Endodermal cell (in vitro differentiated cells): ENCODE measurements around the gene ANKRD44. TPM values are rescaled to one million over a fixed set of nuclear protein-coding genes. Genes with fewer than 3 reads are reported as not detected.

Experiments used
- DNase-seq: peaks from one replicate; pipeline ENCODE4 v3.0.0-alpha.2; 2017
- H3K27ac ChIP-seq: 2 replicates; pipeline ENCODE4 v1.5.1; 2013; ENCODE audit warnings: mild to moderate bottlenecking, low read depth, low read length, moderate library complexity
- H3K27me3 ChIP-seq: 2 replicates; pipeline ENCODE4 v1.6.1; 2013; ENCODE audit warnings: mild to moderate bottlenecking, low read length, moderate library complexity; ENCODE audit not compliant: insufficient read depth, control insufficient read depth, poor library complexity, severe bottlenecking
- H3K36me3 ChIP-seq: 2 replicates; pipeline ENCODE4 v1.7.0; 2013; ENCODE audit warnings: mild to moderate bottlenecking, low read length, moderate library complexity; ENCODE audit not compliant: control insufficient read depth, insufficient read depth
- H3K4me1 ChIP-seq: one replicate; pipeline ENCODE4 v1.7.0; 2013; ENCODE audit warnings: low read length; ENCODE audit not compliant: control insufficient read depth, insufficient read depth
- H3K4me3 ChIP-seq: 2 replicates; pipeline ENCODE4 v1.5.1; 2013; ENCODE audit warnings: mild to moderate bottlenecking, low read length, moderate library complexity
- H3K9ac ChIP-seq: 2 replicates; pipeline ENCODE4 v1.6.1; 2013; ENCODE audit warnings: mild to moderate bottlenecking, low read length, moderate library complexity; ENCODE audit not compliant: poor library complexity, severe bottlenecking; ENCODE audit errors: extremely low read depth
- H3K9me3 ChIP-seq: 2 replicates; pipeline ENCODE4 v1.6.1; 2013; ENCODE audit warnings: mild to moderate bottlenecking, low read length, moderate library complexity; ENCODE audit not compliant: control insufficient read depth
- H3K27ac Mint-ChIP-seq: 2 replicates; pipeline ENCODE4 v1.8.0; 2020; ENCODE audit warnings: mixed read lengths
- H3K27me3 Mint-ChIP-seq: 2 replicates; pipeline ENCODE4 v1.8.0; 2021; ENCODE audit warnings: mild to moderate bottlenecking, mixed read lengths; ENCODE audit not compliant: insufficient read depth
- H3K36me3 Mint-ChIP-seq: 2 replicates; pipeline ENCODE4 v1.8.0; 2020; ENCODE audit warnings: low read depth, mixed read lengths
- H3K4me1 Mint-ChIP-seq: 2 replicates; pipeline ENCODE4 v1.8.0; 2020; ENCODE audit warnings: mixed read lengths
- H3K4me3 Mint-ChIP-seq: 2 replicates; pipeline ENCODE4 v1.8.0; 2020; ENCODE audit warnings: mild to moderate bottlenecking, moderate library complexity, mixed read lengths
- H3K9me3 Mint-ChIP-seq: 2 replicates; pipeline ENCODE4 v1.8.0; 2020; ENCODE audit warnings: mild to moderate bottlenecking, mixed read lengths
- WGBS, 2 experiments: methylation state at CpG; one replicate each; pipeline versions ENCODE4 v1.1.5 to v1.1.7; 2013; ENCODE audit warnings: missing lambda C conversion rate in 2 of 2, mixed read lengths in 1 of 2; ENCODE audit not compliant: insufficient coverage in 1 of 2, insufficient read length in 1 of 2; 5-methylcytosine and 5-hydroxymethylcytosine counted together
- total RNA-seq, 2 donors: library from RNA; stranded (reverse); fragmentation: NEBNext Ultra II Directional in 1 of 2; extraction: Animal tissue kit (Norgen Biotek cat#: 25700) in 1 of 2; gene quantifications; 2 replicates in 1 of 2; 3 replicates in 1 of 2; pipeline ENCODE4 v1.2.1, GENCODE V29; 2021
- TF ChIP-seq, protein P1 (sequence below): fragments of 200-600 bp; sonication (generic); conservative IDR thresholded peaks from 2 replicates; pipeline ENCODE4 v1.5.0; 2021; ENCODE audit warnings: antibody characterized with exemption, mild to moderate bottlenecking

Gene ANKRD44
- total RNA-seq, 2 donors from 2014 or later: 6.2 to 10.6 TPM

GRCh38 chr2:197075281-197075680 lies 235.3 kb downstream of the ANKRD44 start:
- no peaks in the 10 kb centered on the region for H3K9me3 Mint-ChIP-seq
- no peaks in the 10 kb centered on the region for H3K27me3 ChIP-seq
- H3K36me3 ChIP-seq: no peaks in the 10 kb centered on the region
- no peak overlapping the region for H3K27ac Mint-ChIP-seq
- 84 to 88% methylated on average over 2 of the region's 2 CpGs for WGBS, 2 experiments
- H3K9me3 ChIP-seq: peaks cover 4% of the 10 kb centered on the region
- H3K27me3 Mint-ChIP-seq: peaks cover 4% of the 10 kb centered on the region
- H3K4me3 Mint-ChIP-seq: no peak overlapping the region
- H3K4me1 Mint-ChIP-seq: peaks cover 20% of the 10 kb centered on the region
- TF ChIP-seq, protein P1, sequence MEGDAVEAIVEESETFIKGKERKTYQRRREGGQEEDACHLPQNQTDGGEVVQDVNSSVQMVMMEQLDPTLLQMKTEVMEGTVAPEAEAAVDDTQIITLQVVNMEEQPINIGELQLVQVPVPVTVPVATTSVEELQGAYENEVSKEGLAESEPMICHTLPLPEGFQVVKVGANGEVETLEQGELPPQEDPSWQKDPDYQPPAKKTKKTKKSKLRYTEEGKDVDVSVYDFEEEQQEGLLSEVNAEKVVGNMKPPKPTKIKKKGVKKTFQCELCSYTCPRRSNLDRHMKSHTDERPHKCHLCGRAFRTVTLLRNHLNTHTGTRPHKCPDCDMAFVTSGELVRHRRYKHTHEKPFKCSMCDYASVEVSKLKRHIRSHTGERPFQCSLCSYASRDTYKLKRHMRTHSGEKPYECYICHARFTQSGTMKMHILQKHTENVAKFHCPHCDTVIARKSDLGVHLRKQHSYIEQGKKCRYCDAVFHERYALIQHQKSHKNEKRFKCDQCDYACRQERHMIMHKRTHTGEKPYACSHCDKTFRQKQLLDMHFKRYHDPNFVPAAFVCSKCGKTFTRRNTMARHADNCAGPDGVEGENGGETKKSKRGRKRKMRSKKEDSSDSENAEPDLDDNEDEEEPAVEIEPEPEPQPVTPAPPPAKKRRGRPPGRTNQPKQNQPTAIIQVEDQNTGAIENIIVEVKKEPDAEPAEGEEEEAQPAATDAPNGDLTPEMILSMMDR: no peak
- peaks cover 2% of the 10 kb centered on the region for H3K36me3 Mint-ChIP-seq
- DNase-seq: no peak
- H3K9ac ChIP-seq: no peak overlapping the region
- H3K27ac ChIP-seq: no peak overlapping the region
- peaks cover 6% of the 10 kb centered on the region for H3K4me1 ChIP-seq
- no peak overlapping the region for H3K4me3 ChIP-seq

GRCh38 chr2:197073701-197074433 lies 236.7 kb downstream of the ANKRD44 start:
- H3K9me3 Mint-ChIP-seq: no peaks in the 10 kb centered on the region
- peaks cover 2% of the 10 kb centered on the region for H3K36me3 Mint-ChIP-seq
- peaks cover 23% of the 10 kb centered on the region for H3K4me1 Mint-ChIP-seq
- no peak overlapping the region for H3K9ac ChIP-seq
- WGBS, 2 experiments: 83% methylated on average over 1 of the region's 1 CpG; no CpG with 5 or more reads in 1 of the 2 experiments
- H3K36me3 ChIP-seq: no peaks in the 10 kb centered on the region
- no peak overlapping the region for H3K4me3 Mint-ChIP-seq
- peaks cover 4% of the 10 kb centered on the region for H3K9me3 ChIP-seq
- no peak overlapping the region for H3K4me3 ChIP-seq
- TF ChIP-seq, protein P1: no peak
- H3K27me3 ChIP-seq: no peaks in the 10 kb centered on the region
- H3K4me1 ChIP-seq: peaks cover 6% of the 10 kb centered on the region
- H3K27ac ChIP-seq: no peak overlapping the region
- H3K27ac Mint-ChIP-seq: no peak overlapping the region
- no peak for DNase-seq
- H3K27me3 Mint-ChIP-seq: peaks cover 4% of the 10 kb centered on the region

GRCh38 chr2:197073270-197073669 lies 237.3 kb downstream of the ANKRD44 start:
- Histone ChIP-seq H3K27ac (no peak overlapping the region), H3K27me3 (no peaks in the 10 kb centered on the region), H3K4me3 (no peak overlapping the region), H3K4me1 (peaks cover 6% of the 10 kb centered on the region), H3K36me3 (no peaks in the 10 kb centered on the region), H3K9ac (no peak overlapping the region), H3K9me3 (peaks cover 4% of the 10 kb centered on the region)
- WGBS, 2 experiments: 100% methylated on average over 2 of the region's 2 CpGs; no CpG with 5 or more reads in 1 of the 2 experiments
- no peak overlapping the region for H3K27ac Mint-ChIP-seq
- peaks cover 23% of the 10 kb centered on the region for H3K4me1 Mint-ChIP-seq
- peaks cover 3% of the 10 kb centered on the region for H3K9me3 Mint-ChIP-seq
- H3K4me3 Mint-ChIP-seq: no peak overlapping the region
- peaks cover 4% of the 10 kb centered on the region for H3K27me3 Mint-ChIP-seq
- peaks cover 2% of the 10 kb centered on the region for H3K36me3 Mint-ChIP-seq
- no peak for DNase-seq
- TF ChIP-seq, protein P1: no peak
